Tibial nerve (tissue), 4 donors: ENCODE results near the gene DOP1B.

Experiments used
- CTCF ChIP-seq, 5 experiments: fragments of 200-600 bp in 3 of 5; fragments of 450-650 bp in 2 of 5; sonication (generic) in 3 of 5; IDR thresholded peaks; one replicate each; pipeline ENCODE4 v1.5.1; 2016 to 2019; ENCODE audit warnings: antibody characterized with exemption in 5 of 5, mild to moderate bottlenecking in 3 of 5, moderate library complexity in 2 of 5
- EP300 ChIP-seq, 2 donors: sonication (generic); formaldehyde crosslinking; IDR thresholded peaks; one replicate each; pipeline ENCODE4 v1.6.1; 2017; ENCODE audit warnings: antibody characterized with exemption in 2 of 2, mild to moderate bottlenecking in 1 of 2
- POLR2A ChIP-seq, 2 donors: fragments of 450-650 bp; IDR thresholded peaks; one replicate each; pipeline ENCODE4 v1.6.1; 2017; ENCODE audit warnings: antibody characterized with exemption in 2 of 2, mild to moderate bottlenecking in 2 of 2, moderate library complexity in 2 of 2

GRCh38 chr21:36124395-36124794 is 32.2 kb upstream of the DOP1B start:
- no peak for TF ChIP-seq EP300 (IDR thresholded peaks at IDR 0.05)
- TF ChIP-seq POLR2A (IDR thresholded peaks at IDR 0.05) = no peak
- TF ChIP-seq CTCF (IDR thresholded peaks at IDR 0.05) = no peak
